ENCODE results near the gene RELN.
A peak's percentile ranks its signal among the peaks of the same experiment; 100 is the strongest.

RELN gene

DNA sequence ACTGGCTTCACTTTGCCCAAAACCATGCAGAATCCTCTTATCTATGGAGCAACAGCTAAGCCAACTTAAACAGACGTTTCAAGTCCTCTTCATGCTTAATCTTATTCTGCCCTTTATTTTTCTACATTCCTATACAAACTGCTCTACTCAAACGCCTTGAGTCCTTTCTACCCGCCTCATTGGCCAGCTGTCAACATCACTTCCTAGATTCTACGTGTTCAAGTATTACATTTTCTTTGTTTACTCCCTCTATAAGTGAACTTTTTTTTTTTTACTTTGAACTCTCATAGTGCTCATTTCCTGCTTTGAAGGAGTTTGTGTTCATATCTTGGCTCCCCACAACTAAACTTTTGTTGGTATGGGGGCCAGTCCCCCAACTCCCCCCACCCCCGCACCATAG, 514.5 kb downstream of the RELN start:
- no peak for DNase-seq (ENCODE audit: low spot score)

GRCh38 chr7:103469095-103469948, 520.1 kb downstream of the RELN start:
- no peak for DNase-seq (ENCODE audit: low spot score)

DNA sequence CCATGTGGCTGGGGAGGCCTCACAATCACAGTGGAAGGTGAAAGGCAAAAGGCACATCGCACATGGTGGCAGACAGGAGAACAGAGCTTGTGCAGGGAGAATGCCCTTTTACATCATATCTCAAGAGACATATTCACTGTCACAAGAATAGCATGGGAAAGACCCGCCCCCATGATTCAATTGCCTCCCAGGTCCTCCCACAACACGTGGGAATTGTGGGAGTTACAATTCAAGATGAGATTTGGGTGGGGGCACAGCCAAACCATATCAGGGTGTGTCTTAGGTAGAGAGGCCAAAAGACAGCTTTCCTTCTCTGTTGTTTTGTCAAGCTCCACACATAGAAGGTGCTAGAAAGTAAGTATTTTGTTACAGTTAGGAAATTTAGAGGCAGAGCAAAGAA, 522.6 kb downstream of the RELN start:
- no peak for DNase-seq (ENCODE audit: low spot score)

- no peak for DNase-seq (ENCODE audit: low spot score)
Measured at GRCh38 chr7:103462358-103462757, 527.1 kb downstream of the RELN start.

GRCh38 chr7:103447073-103447960, 542.1 kb downstream of the RELN start:
- DNase-seq (ENCODE audit: low spot score), result peak; percentile 72

GRCh38 chr7:103446049-103446520, 543.4 kb downstream of the RELN start, which contains the start of gene SLC26A5:
TSS of gene SLC26A5 (minus strand) at chr7:103446207. CDS start at chr7:103421514, 24,693 bp downstream.
- DNase-seq (ENCODE audit: low spot score), result no peak

GRCh38 chr7:103445228-103446048, 544.0 kb downstream of the RELN start:
- no peak for DNase-seq (ENCODE audit: low spot score)

DNA sequence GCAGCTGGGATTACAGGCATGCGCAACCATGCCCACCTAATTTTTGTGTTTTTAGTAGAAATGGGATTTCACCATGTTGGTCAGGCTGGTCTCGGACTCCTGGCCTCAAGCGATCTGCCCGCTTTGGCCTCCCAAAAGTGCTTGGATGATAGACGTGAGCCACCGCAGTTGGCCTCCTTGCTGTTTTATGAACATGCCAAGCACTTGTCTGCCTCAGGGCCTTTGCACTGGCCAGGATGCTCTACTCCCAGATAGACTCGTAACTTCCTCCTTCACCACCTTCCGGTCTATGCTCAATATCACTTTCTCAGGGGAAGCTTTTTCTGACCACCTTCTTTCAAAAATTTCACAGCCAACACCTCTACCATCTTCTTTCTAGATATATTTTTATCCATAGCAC, 549.8 kb downstream of the RELN start:
- no peak for DNase-seq (ENCODE audit: low spot score)

DNA sequence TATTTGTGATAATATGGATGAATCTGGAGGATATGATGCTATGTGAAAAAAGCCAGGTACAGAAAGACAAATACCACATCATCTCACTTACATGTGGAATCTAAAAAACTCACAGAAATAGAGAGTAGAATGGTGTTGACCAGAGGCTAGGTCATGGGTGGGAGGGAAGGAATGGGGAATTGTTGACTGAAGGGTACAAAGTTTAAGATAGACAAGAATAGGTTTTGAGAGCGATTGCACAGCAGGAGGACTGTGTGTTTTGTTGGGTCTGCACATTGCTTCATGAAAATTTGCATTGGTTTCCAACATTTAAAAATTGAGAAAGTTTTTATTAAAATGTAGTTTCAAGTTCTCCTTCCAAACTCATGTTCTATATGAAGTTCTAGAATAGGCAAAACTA, 551.8 kb downstream of the RELN start:
- DNase-seq (ENCODE audit: low spot score), result no peak

DNA sequence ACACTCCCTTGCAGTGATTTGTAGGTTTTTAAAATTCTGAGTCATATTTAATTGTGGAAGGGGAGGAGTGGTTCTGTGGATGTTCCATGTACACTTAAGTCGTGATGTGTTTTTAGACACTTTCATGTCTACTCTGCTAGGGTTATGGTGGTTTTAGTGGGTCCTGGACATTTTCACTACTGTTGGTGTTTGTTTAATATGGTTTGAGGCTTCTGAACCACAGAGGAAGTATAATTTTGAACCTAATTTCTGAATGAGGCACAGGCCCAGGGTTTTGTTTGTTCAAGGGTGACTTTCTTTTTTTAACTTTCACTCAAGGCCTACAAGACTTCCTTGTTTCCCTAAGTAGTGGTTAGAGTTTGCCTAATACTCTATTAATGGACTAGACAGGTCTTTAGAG, 556.7 kb downstream of the RELN start:
- no peak for DNase-seq (ENCODE audit: low spot score)

GRCh38 chr7:103425177-103425576, 564.3 kb downstream of the RELN start:
- no peak for DNase-seq (ENCODE audit: low spot score)

GRCh38 chr7:103423467-103424179, 565.8 kb downstream of the RELN start:
- DNase-seq (ENCODE audit: low spot score), result no peak

All from Ammon's horn (tissue), 1 donor.